GM19035 (cell line): ENCODE measurements around the gene RHBDD3.

ENCODE experiments used
- ATAC-seq: cut with Tn5 transposase; IDR thresholded peaks from one replicate; pipeline ENCODE4 v1.9.1; 2021; ENCODE audit not compliant: unreplicated experiment

Gene RHBDD3

GRCh38 chr22:29269731-29270474, 2.1 kb upstream of the RHBDD3 start:
- ATAC-seq: no peak

- no peak for ATAC-seq
These were observed 1.4 kb upstream of the RHBDD3 start for GRCh38 chr22:29269230-29269604.

DNA sequence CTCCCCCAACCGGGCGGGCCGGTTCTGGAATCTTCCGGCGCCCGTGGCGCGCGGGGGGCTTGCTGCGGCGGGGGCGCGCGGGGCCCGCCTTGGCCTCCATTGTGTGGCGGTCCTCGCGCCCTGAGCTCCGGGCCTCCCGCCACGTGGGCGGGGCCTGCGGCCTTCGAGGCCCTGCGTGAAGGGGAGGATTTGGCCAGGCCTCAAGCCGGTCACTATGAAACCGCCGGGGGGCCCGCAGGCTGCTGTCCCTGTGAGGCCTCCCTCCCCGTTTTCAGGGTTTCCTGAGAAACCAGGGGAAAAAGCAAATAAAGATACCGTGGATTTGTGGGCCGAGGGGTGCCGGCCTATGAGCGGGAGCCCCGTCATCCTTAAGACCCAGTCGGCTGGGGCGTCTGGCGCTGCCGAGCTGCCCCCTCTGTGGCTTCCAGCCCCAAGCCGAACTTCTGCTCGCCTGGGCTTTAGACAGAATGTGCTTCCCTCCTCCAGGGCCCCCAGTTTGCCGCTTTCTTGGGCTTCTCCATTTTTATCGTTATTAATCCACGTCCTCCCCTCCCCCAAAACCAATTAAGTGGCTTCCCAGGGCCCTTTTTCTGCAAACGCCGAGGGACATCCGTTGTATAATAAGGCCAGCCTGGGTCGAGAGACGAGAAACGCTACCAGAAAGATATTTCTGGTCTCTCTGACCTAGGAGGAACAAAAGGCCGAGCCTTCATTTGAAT, 889 bp upstream of the RHBDD3 start:
- ATAC-seq: peak; percentile 24

DNA sequence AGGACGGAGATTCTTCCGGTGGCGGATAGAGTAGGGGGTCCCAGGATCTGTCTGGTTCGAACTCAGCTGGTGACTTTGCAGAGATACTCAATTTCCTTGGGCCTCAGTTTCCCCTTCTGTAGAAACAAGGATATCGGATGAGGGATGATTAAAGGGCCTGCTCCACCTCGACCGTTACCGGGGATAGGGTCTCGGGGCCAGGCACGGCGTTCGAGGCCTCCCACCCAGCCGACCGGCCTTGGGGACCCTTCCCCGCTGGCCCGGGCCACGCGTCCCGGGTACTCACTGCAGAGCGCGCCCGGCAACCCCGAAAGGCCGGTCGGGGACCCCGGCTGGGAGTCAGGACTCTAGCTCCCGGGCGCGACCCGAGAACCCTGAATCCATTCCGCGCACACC, 321 bp downstream of the RHBDD3 start:
- ATAC-seq: no peak

- ATAC-seq: no peak
These were observed 968 bp downstream of the RHBDD3 start for GRCh38 chr22:29266564-29267461.

DNA sequence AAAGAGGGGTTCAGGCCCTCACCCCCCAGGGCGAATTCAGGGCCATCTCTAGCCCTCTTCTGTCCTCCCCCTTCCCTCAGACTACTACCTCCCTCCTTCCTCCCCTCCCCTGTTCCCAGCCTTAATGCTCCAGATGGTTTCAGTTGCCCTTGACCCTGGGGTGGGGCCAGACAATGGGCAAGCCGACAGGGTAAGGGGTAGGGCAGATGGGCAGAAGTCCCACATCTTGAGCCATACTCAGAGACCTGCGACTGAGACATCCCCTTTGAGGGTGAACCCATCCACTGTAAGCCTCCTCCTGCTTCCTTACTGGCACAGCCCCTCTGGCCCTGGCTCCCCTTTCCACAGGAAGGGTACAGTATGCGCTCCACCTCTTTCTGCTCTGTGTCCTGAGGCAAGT, 1.9 kb downstream of the RHBDD3 start:
- no peak for ATAC-seq

GRCh38 chr22:29265305-29265704, 2.5 kb downstream of the RHBDD3 start:
- ATAC-seq: no peak

DNA sequence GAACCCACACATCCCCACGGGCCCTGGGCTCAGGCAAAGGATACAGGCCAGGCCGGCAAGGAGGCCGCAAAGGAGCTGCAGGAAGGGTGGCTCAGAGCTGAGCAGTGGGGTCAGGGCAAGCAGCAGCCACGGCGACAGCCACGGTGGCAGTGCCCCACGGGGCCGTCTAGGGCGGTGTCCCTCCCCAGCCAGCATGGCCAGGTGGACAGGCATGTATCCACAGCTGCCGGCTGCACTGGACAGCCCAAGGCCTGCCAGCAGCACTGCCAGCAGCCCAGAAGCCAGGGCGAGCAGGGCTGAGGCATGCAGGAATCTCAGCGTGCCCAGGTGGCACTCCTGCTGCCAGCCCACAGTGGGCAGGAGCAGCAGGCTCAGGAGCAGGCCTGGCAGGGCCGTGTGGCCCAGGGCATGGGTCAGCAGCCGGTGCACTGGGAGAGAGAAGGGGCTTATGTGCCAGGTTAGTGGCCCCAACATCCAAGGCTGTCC, 3.9 kb downstream of the RHBDD3 start:
- ATAC-seq: no peak

GRCh38 chr22:29260601-29261315, 7.0 kb downstream of the RHBDD3 start:
- ATAC-seq: no peak

DNA sequence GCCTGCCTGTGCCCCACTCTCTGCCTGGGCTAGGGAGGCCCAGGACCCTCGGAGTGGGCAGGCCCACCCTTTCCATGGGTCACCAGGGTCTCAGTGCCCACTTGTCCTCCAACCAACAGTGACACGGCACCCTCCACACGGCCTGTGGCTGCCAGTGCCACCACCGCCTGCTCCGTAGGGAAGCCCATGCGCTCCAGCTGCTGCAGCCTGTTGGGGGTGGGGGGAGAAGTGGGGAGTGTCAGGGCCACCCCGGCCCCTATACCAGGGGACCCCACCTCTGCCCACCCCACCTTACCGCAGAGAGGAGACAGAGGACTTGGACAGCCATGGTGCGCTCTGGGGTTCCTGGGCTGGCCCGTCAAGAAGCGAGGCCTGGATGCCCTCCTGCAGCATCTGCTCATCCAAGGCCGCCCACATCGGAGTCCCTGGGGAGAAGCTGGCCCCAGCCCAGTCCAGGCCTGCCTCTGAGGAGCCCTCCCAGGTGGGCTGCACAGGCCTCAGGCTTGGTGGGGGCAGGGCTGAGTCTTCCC, 7.7 kb downstream of the RHBDD3 start:
- no peak for ATAC-seq

DNA sequence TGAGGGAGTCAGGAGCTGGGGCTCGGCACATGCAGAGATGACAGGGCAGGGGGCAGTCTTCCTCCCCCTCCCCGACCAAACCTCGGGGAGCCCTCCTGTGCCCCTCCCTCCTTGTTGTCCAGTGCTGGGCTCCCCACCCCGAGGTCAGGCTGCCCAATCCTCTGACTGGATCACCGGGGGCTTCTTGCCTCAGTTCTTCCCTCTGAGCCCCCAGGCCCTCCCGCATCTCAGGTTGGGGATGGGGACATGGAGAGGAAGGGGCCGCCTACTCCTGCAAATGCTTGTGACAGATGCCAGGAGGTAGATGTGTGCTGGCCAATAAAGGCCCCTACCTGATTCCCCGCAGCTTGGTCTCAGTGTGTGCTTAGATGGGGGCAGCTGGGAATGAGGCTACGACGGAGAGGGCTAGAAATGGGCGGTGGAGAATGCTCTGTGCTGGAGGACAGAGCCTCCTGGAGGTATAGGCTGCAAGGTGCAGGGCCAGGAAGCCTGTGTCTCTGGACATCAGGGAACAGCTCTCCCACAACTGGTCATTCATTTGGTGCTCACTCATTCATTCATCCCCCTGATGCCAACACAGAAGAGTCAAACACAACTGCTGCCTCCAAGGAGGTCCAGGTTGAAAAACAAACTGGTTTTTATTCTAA, 8.4 kb downstream of the RHBDD3 start:
- ATAC-seq: no peak

DNA sequence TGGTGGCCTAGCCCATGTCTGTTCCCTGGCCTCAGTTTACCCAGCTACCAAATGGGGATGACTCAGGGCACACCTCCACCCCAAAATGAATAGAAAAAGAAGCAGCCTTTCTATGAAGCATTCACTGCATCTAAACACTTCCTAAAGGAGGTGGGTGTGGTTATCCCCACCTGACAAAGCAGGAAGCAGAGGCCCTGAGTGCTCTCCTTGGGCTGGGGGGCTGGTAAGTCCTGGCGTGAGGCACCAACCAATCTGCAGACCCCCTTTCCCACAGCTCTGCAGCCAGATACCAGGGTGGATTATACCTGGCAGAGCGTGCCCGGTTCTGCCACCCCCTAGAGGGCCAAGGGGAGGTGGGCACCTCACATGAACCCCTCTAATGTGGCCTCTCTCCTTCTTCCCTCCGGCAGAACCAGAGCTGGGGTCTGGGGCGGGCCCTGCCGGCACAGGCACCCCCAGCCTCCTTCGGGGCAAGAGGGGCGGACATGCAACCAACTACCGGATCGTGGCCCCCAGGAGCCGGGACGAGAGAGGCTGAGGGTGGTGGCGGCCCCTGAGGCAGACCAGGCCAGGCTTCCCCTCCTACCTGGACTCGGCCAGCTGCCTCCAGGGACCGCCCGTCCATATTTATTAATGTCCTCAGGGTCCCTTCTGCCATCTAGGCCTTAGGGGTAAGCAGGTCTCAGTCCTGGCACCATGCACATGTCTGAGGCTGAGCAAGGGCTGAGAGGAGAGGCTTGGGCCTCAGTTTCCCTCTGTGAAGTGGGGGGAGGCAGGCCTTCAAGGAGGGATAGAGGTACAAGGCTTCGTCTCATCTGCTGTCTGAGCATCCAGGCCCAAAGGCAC, 9.2 kb downstream of the RHBDD3 start:
- no peak for ATAC-seq

GRCh38 chr22:29257751-29258181, 10.0 kb downstream of the RHBDD3 start:
- no peak for ATAC-seq

GRCh38 chr22:29256606-29257325, 11.0 kb downstream of the RHBDD3 start:
- ATAC-seq: no peak

GRCh38 chr22:29255064-29255621, 12.6 kb downstream of the RHBDD3 start:
- no peak for ATAC-seq

DNA sequence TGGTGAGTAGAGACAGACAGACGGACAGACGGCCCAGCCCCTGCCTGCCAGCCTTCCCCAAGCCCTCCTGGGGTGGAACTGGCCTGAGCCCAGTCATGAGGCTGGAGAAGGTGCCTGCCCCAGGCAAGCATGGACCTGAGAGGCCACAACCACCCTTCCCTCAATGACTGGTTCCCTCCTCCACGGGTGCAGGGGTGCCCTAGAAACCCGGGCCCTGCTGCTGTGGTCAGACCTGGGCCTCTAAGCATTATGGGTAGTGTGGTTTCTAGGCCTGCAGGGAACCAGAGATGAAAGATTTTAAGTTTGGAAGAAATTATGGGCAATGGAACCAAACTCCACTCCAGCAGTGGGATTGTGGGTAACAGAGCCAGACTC, 13.5 kb downstream of the RHBDD3 start:
- ATAC-seq: no peak

GRCh38 chr22:29253561-29254285, 14.1 kb downstream of the RHBDD3 start:
- ATAC-seq: no peak
